ENCODE results near the gene USP32. TPM values are rescaled to one million over a fixed set of nuclear protein-coding genes. Genes with fewer than 3 reads are reported as not detected.

The USP32 gene
- total RNA-seq, 1 donor from 2014 or later: 40.8 TPM

DNA sequence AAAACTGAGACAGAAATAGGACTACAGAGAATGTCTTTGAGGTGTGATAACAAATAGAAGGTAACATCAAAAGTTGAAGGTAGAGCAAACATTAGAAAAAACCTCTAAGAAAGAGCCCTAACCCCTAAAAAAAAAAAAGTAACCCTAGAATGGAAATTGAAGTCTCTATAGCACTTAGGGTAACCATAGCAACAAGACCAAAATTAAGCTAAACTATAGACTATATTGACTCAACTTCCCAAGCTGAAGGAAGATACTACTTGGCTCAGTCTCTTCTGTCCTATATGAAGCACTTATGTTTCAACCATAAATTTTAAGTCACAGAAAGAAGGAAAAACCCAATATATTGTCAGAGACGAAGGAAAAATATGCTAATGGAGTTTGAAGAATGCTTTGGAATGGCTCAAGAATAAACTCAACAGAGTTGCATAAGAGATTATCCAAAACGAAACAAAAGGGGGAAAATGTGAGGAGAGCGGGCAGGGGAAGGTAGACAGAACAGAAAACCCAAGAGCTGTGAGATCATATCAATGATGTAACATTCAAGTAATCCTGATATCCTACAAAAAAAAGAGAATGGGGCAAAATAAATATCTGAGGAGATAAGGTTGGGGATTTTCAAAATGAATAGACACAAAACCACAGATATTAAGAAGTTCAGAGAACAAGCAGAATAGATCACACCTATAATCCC is 88.4 kb downstream of the USP32 start:
- H3K4me1 Mint-ChIP-seq: peaks cover 10% of the 10 kb centered on the region
- H3K27me3 Mint-ChIP-seq (ENCODE audit: low read depth): no peaks in the 10 kb centered on the region
- H3K9me3 Mint-ChIP-seq: peaks cover 3% of the 10 kb centered on the region
- no peak overlapping the region for H3K27ac Mint-ChIP-seq (ENCODE audit: unreplicated experiment)
- no peak for DNase-seq (ENCODE audit: low read depth, low spot score)
- no peak for TF ChIP-seq CTCF (conservative IDR thresholded peaks at IDR 0.05)
- no peaks in the 10 kb centered on the region for H3K36me3 Mint-ChIP-seq (ENCODE audit: low read depth)
- H3K4me3 Mint-ChIP-seq: no peak overlapping the region

GRCh38 chr17:60301649-60302048 is 90.3 kb downstream of the USP32 start:
- no peak for DNase-seq (ENCODE audit: low read depth, low spot score)
- no peak overlapping the region for H3K4me3 Mint-ChIP-seq
- H3K27me3 Mint-ChIP-seq (ENCODE audit: low read depth): no peaks in the 10 kb centered on the region
- H3K36me3 Mint-ChIP-seq (ENCODE audit: low read depth): no peaks in the 10 kb centered on the region
- H3K27ac Mint-ChIP-seq (ENCODE audit: unreplicated experiment): no peak overlapping the region
- no peak for TF ChIP-seq CTCF (conservative IDR thresholded peaks at IDR 0.05)
- peaks cover 10% of the 10 kb centered on the region for H3K4me1 Mint-ChIP-seq
- peaks cover 3% of the 10 kb centered on the region for H3K9me3 Mint-ChIP-seq

- no peaks in the 10 kb centered on the region for H3K36me3 Mint-ChIP-seq (ENCODE audit: low read depth)
- H3K4me3 Mint-ChIP-seq: no peak overlapping the region
- peaks cover 10% of the 10 kb centered on the region for H3K4me1 Mint-ChIP-seq
- H3K27me3 Mint-ChIP-seq (ENCODE audit: low read depth): no peaks in the 10 kb centered on the region
- TF ChIP-seq CTCF (conservative IDR thresholded peaks at IDR 0.05): no peak
- H3K27ac Mint-ChIP-seq (ENCODE audit: unreplicated experiment): no peak overlapping the region
- no peak for DNase-seq (ENCODE audit: low read depth, low spot score)
- H3K9me3 Mint-ChIP-seq: peaks cover 3% of the 10 kb centered on the region
Measured at GRCh38 chr17:60300949-60301348, 91.0 kb downstream of the USP32 start.

DNA sequence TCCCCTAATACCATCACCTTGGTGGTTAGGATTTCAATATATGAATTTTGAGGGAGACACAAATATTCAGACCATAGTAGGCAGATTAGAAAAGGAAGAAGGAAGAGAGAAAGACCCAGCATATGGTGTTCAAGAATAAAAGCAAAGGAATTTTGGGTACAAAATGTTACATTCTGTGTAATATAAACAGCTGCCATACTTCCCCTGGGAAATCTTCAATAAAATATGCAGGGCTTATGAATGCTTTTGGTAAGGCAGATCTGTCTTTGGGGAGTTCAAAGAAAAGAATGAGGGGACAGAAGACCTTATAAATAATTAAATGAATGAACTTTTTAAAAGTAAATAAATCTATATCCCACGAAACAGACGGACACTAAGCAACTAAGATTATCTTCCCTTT is 91.9 kb downstream of the USP32 start:
- Mint-ChIP-seq H3K4me3 (no peak overlapping the region), H3K4me1 (peaks cover 2% of the 10 kb centered on the region), H3K9me3 (peaks cover under 1% of the 10 kb centered on the region), H3K27ac (ENCODE audit: unreplicated experiment) (no peak overlapping the region), H3K36me3 (ENCODE audit: low read depth) (no peaks in the 10 kb centered on the region), H3K27me3 (ENCODE audit: low read depth) (no peaks in the 10 kb centered on the region)
- DNase-seq (ENCODE audit: low read depth, low spot score): no peak
- TF ChIP-seq CTCF (conservative IDR thresholded peaks at IDR 0.05): no peak

DNA sequence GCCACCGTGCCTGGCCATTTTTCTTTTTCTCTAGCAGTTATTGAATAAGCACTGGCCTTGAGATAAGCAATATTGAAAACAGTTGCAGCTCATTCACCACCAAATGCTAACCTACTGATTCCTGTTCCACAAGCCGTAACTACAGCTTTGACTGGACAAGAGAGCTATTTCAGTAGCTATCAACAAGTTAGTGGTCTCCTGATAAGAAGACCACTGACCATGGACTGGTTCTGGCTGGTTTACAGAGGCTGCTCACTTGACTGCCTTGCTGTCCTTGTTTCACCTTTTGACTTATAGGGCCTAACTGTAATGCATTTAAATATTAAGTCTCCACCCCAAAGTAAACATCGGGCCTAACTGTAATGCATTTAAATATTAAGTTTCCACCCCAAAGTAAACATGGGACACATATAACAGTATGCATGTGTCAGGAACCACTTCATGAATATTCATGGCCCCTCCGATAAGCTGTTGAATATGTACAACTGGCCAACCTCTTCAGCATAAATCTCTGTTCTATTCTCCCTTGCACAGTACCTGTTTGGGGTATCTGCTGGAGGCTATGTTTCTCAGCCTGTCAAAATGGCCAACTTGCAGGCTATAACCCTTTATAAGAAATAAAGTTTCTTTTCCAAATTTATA is 94.1 kb downstream of the USP32 start:
- no peaks in the 10 kb centered on the region for H3K9me3 Mint-ChIP-seq

More for the DNA sequence above, 94.1 kb downstream of the USP32 start:
- no peak overlapping the region for H3K27ac Mint-ChIP-seq (ENCODE audit: unreplicated experiment)
- no peaks in the 10 kb centered on the region for H3K4me1 Mint-ChIP-seq
- no peaks in the 10 kb centered on the region for H3K36me3 Mint-ChIP-seq (ENCODE audit: low read depth)
- no peak for TF ChIP-seq CTCF (conservative IDR thresholded peaks at IDR 0.05)
- no peak overlapping the region for H3K4me3 Mint-ChIP-seq
- DNase-seq (ENCODE audit: low read depth, low spot score): no peak
- no peaks in the 10 kb centered on the region for H3K27me3 Mint-ChIP-seq (ENCODE audit: low read depth)
